NCI-H526 treated with DMSO at 0.1 percent for 48 hours (cell line): ENCODE data around the gene SH3PXD2A.

Source experiments
- DNase-seq: peaks from one replicate; lab custom pipeline; 2025; lab: John Stamatoyannopoulos, UW

The SH3PXD2A gene

GRCh38 chr10:103603382-103603781, 252.0 kb downstream of the SH3PXD2A start:
- DNase-seq: no peak

GRCh38 chr10:103602852-103603155, 252.6 kb downstream of the SH3PXD2A start:
- no peak for DNase-seq

- DNase-seq: no peak
Measured at GRCh38 chr10:103602028-103602851, 253.1 kb downstream of the SH3PXD2A start.

- DNase-seq: no peak
Measured at GRCh38 chr10:103600956-103601569, 254.3 kb downstream of the SH3PXD2A start.

- DNase-seq: no peak
Measured at GRCh38 chr10:103600325-103600724, 255.1 kb downstream of the SH3PXD2A start.

- no peak for DNase-seq
Measured at GRCh38 chr10:103599907-103600306, 255.5 kb downstream of the SH3PXD2A start.

GRCh38 chr10:103599211-103599610, 256.2 kb downstream of the SH3PXD2A start:
- DNase-seq: no peak

GRCh38 chr10:103598654-103599115, 256.7 kb downstream of the SH3PXD2A start:
- DNase-seq: peak; percentile 27

- DNase-seq: no peak
Measured at GRCh38 chr10:103597003-103597402, 258.4 kb downstream of the SH3PXD2A start.

- no peak for DNase-seq
Measured at GRCh38 chr10:103595933-103596726, 259.2 kb downstream of the SH3PXD2A start.

- no peak for DNase-seq
Measured at GRCh38 chr10:103593022-103593570, 262.3 kb downstream of the SH3PXD2A start.

- peak; percentile 2 for DNase-seq
Measured at GRCh38 chr10:103592186-103593021, 263.0 kb downstream of the SH3PXD2A start.

GRCh38 chr10:103590744-103591291, 264.6 kb downstream of the SH3PXD2A start:
- DNase-seq: no peak

- no peak for DNase-seq
Measured at GRCh38 chr10:103590060-103590459, 265.3 kb downstream of the SH3PXD2A start.

- DNase-seq: no peak
Measured at GRCh38 chr10:103589074-103589630, 266.2 kb downstream of the SH3PXD2A start.

- DNase-seq: no peak
Measured at GRCh38 chr10:103587073-103587472, 268.3 kb downstream of the SH3PXD2A start.

GRCh38 chr10:103585011-103585405, 270.4 kb downstream of the SH3PXD2A start:
- no peak for DNase-seq

GRCh38 chr10:103584216-103585010, 271.0 kb downstream of the SH3PXD2A start:
- DNase-seq: no peak

- DNase-seq: no peak
Measured at GRCh38 chr10:103583871-103584215, 271.5 kb downstream of the SH3PXD2A start.
